DND-41 (cell line): Measurements from ENCODE around the gene SIGLEC1.

Source experiments
- ATAC-seq: fragments of 200-7000 bp; cut with Tn5 transposase; 3 replicates; pipeline ENCODE4 v1.9.1; 2021; ENCODE audit warnings: low read depth; ENCODE audit not compliant: insufficient read depth
- DNase-seq: peaks from one replicate; pipeline ENCODE4 v3.0.0-alpha.2; 2020
- H2AFZ ChIP-seq: 2 replicates; pipeline ENCODE4 v1.6.0; 2012; ENCODE audit warnings: low read depth, low read length
- H3K27ac ChIP-seq: 2 replicates; pipeline ENCODE4 v1.5.1; 2012; ENCODE audit warnings: low read length, inconsistent platforms
- H3K27me3 ChIP-seq: fragments of 200-600 bp; sonication (generic); 2 replicates; pipeline ENCODE4 v1.6.0; 2012; ENCODE audit warnings: low read length, mild to moderate bottlenecking, inconsistent platforms; ENCODE audit not compliant: insufficient read depth, poor library complexity
- H3K36me3 ChIP-seq: 2 replicates; pipeline ENCODE4 v1.5.1; 2012; ENCODE audit warnings: low read length, inconsistent platforms; ENCODE audit not compliant: insufficient read depth
- H3K4me1 ChIP-seq: 2 replicates; pipeline ENCODE4 v1.5.1; 2012; ENCODE audit warnings: mild to moderate bottlenecking, low read length; ENCODE audit not compliant: insufficient read depth
- H3K4me2 ChIP-seq: 2 replicates; pipeline ENCODE4 v1.6.0; 2012; ENCODE audit warnings: mild to moderate bottlenecking, moderate library complexity, low read length, inconsistent platforms; ENCODE audit not compliant: insufficient read depth
- H3K4me3 ChIP-seq, 2 experiments: fragments of 200-600 bp in 1 of 2; shearing (Covaris generic) in 1 of 2; 2 replicates each; pipeline ENCODE4 v1.5.1; 2012 to 2016; ENCODE audit warnings: inconsistent platforms in 2 of 2, low read length in 2 of 2, mild to moderate bottlenecking in 2 of 2, low read depth in 1 of 2, moderate library complexity in 1 of 2
- H3K79me2 ChIP-seq: 2 replicates; pipeline ENCODE4 v1.6.0; 2012; ENCODE audit warnings: low read length, inconsistent platforms; ENCODE audit not compliant: insufficient read depth
- H3K9ac ChIP-seq: 2 replicates; pipeline ENCODE4 v1.6.0; 2012; ENCODE audit warnings: low read depth, mild to moderate bottlenecking, inconsistent platforms, low read length, moderate library complexity
- H3K9me3 ChIP-seq: 2 replicates; pipeline ENCODE4 v1.5.1; 2012; ENCODE audit warnings: low read length, moderate library complexity, mild to moderate bottlenecking, inconsistent platforms; ENCODE audit not compliant: insufficient read depth, severe bottlenecking
- H4K20me1 ChIP-seq: 2 replicates; pipeline ENCODE4 v1.6.0; 2012; ENCODE audit warnings: low read length; ENCODE audit not compliant: insufficient read depth
- CTCF ChIP-seq: IDR thresholded peaks from 2 replicates; pipeline ENCODE4 v1.5.1; 2012; ENCODE audit warnings: borderline replicate concordance, low read length, moderate library complexity, mild to moderate bottlenecking; ENCODE audit not compliant: poor library complexity, severe bottlenecking; ENCODE audit errors: extremely low read depth
- EZH2 ChIP-seq: IDR thresholded peaks from 3 replicates; pipeline ENCODE4 v1.6.1; 2012; ENCODE audit warnings: borderline replicate concordance, low read depth, mild to moderate bottlenecking, moderate library complexity, low read length, inconsistent platforms; ENCODE audit not compliant: severe bottlenecking

SIGLEC1 gene

GRCh38 chr20:3719046-3719445, 6.6 kb upstream of the SIGLEC1 start:
- no peak overlapping the region for H3K9ac ChIP-seq
- no peaks in the 10 kb centered on the region for H3K4me1 ChIP-seq
- H3K36me3 ChIP-seq, result no peaks in the 10 kb centered on the region
- ATAC-seq (no peak), DNase-seq (no peak)
- H3K9me3 ChIP-seq, result no peaks in the 10 kb centered on the region
- no peak overlapping the region for H3K4me2 ChIP-seq
- no peak overlapping the region for H3K27ac ChIP-seq
- H3K27me3 ChIP-seq, result no peaks in the 10 kb centered on the region
- H3K79me2 ChIP-seq, result no peaks in the 10 kb centered on the region
- no peaks in the 10 kb centered on the region for H4K20me1 ChIP-seq
- TF ChIP-seq EZH2, result no peak
- TF ChIP-seq CTCF, result no peak
- no peak overlapping the region for H2AFZ ChIP-seq
- no peak overlapping the region for H3K4me3 ChIP-seq

- peak; percentile 89 for ATAC-seq
- TF ChIP-seq CTCF (peak; percentile 86), EZH2 (no peak)
- Histone ChIP-seq H3K4me2 (no peak overlapping the region), H3K36me3 (no peaks in the 10 kb centered on the region), H3K4me1 (no peaks in the 10 kb centered on the region), H4K20me1 (no peaks in the 10 kb centered on the region), H3K27me3 (no peaks in the 10 kb centered on the region), H3K4me3 (no peak overlapping the region), H3K9me3 (no peaks in the 10 kb centered on the region), H3K79me2 (no peaks in the 10 kb centered on the region), H2AFZ (no peak overlapping the region), H3K27ac (no peak overlapping the region), H3K9ac (no peak overlapping the region)
- DNase-seq, result peak; percentile 54
These were observed 3.9 kb upstream of the SIGLEC1 start for GRCh38 chr20:3716195-3716834.

- Histone ChIP-seq H3K27me3 (no peaks in the 10 kb centered on the region), H3K4me3 (no peak overlapping the region)
- TF ChIP-seq EZH2, result no peak
- no peak for TF ChIP-seq CTCF
These were observed 1.7 kb upstream of the SIGLEC1 start for GRCh38 chr20:3714092-3714491.

More at GRCh38 chr20:3714092-3714491, 1.7 kb upstream of the SIGLEC1 start:
- 0 out of 2 replicates have a peak, but pooled peaks cover 2% of the 10 kb centered on the region for H3K4me1 ChIP-seq
- ATAC-seq (no peak), DNase-seq (no peak)
- no peaks in the 10 kb centered on the region for H3K79me2 ChIP-seq
- no peak overlapping the region for H3K4me2 ChIP-seq
- no peak overlapping the region for H3K27ac ChIP-seq
- H2AFZ ChIP-seq, result no peak overlapping the region
- no peak overlapping the region for H3K9ac ChIP-seq
- H4K20me1 ChIP-seq, result 0 out of 2 replicates have a peak, but pooled peaks cover 7% of the 10 kb centered on the region
- no peaks in the 10 kb centered on the region for H3K9me3 ChIP-seq
- no peaks in the 10 kb centered on the region for H3K36me3 ChIP-seq
